B cell (primary cell): ENCODE measurements around the gene GSDME. TPM values are rescaled to one million over a fixed set of nuclear protein-coding genes. Genes with fewer than 3 reads are reported as not detected.

ENCODE experiments used
- ATAC-seq: fragments of 200-7000 bp; cut with Tn5 transposase; one replicate; pipeline ENCODE4 v1.10.0; 2021; ENCODE audit warnings: low read depth, mild to moderate bottlenecking, moderate number of reproducible peaks, moderate library complexity
- CTCF ChIA-PET: fragments of 350-600 bp; sonication (Branson Sonifier 250); formaldehyde crosslinking; loops from one replicate; lab custom pipeline; 2021; ENCODE audit warnings: antibody characterized with exemption, inconsistent platforms; lab: Charles Lee
- POLR2A ChIA-PET: fragments of 350-600 bp; sonication (Branson Sonifier 250); formaldehyde crosslinking; loops from one replicate; lab custom pipeline; 2021; ENCODE audit warnings: antibody characterized with exemption; lab: Charles Lee
- DNase-seq: peaks from one replicate; pipeline ENCODE4 v3.0.0; 2013
- H2AFZ ChIP-seq: 2 replicates; pipeline ENCODE4 v1.6.1; 2012; ENCODE audit warnings: mild to moderate bottlenecking, low read depth, low read length; ENCODE audit not compliant: insufficient read depth, poor library complexity, severe bottlenecking
- H3K27ac ChIP-seq, 2 donors: 1 replicate in 1 of 2; 2 replicates in 1 of 2; pipeline ENCODE4 v1.5.1; 2012 to 2013; ENCODE audit warnings: low read length in 2 of 2, mild to moderate bottlenecking in 2 of 2, moderate library complexity in 1 of 2
- H3K27me3 ChIP-seq, 4 experiments: fragments of 200-600 bp in 1 of 4; sonication (generic) in 1 of 4; replicated peaks in 1 of 4; 1 replicate in 2 of 4; 2 replicates in 2 of 4; pipeline versions ENCODE4 v1.6.1 to v1.7.0; 2013 to 2016; ENCODE audit warnings: low read length in 3 of 4, mild to moderate bottlenecking in 2 of 4, mixed read lengths in 1 of 4, moderate library complexity in 1 of 4; ENCODE audit not compliant: insufficient read depth in 4 of 4, control insufficient read depth in 3 of 4; ENCODE audit errors: control extremely low read depth in 1 of 4
- H3K36me3 ChIP-seq, 2 experiments: replicated peaks in 1 of 2; 1 replicate in 1 of 2; 2 replicates in 1 of 2; pipeline versions ENCODE4 v1.6.1 to v1.7.1; 2013; ENCODE audit warnings: low read length in 1 of 2; ENCODE audit not compliant: insufficient read depth in 2 of 2, control insufficient read depth in 1 of 2; ENCODE audit errors: control extremely low read depth in 1 of 2, extremely low read depth in 1 of 2
- H3K4me1 ChIP-seq, 2 donors: fragments of 200-600 bp in 1 of 2; sonication (generic) in 1 of 2; 1 replicate in 1 of 2; 2 replicates in 1 of 2; pipeline versions ENCODE4 v1.5.1 to v1.6.1; 2013 to 2017; ENCODE audit warnings: low read length in 2 of 2; ENCODE audit not compliant: control insufficient read depth in 2 of 2, insufficient read depth in 2 of 2
- H3K4me2 ChIP-seq: replicated peaks from 2 replicates; pipeline ENCODE3; 2012; ENCODE audit warnings: mild to moderate bottlenecking, low read depth, low read length; ENCODE audit not compliant: poor library complexity, severe bottlenecking
- H3K4me3 ChIP-seq, 5 experiments: fragments of 200-600 bp in 1 of 5; sonication (generic) in 1 of 5; 1 replicate in 3 of 5; 2 replicates in 2 of 5; pipeline versions ENCODE4 v1.5.1 to v1.7.0; 2011 to 2016; ENCODE audit warnings: low read length in 4 of 5, mild to moderate bottlenecking in 4 of 5, low read depth in 2 of 5, control low read depth in 1 of 5, moderate library complexity in 1 of 5; ENCODE audit not compliant: insufficient read depth in 1 of 5; ENCODE audit errors: control extremely low read depth in 1 of 5, extremely low read depth in 1 of 5
- H3K79me2 ChIP-seq: fragments of 200-600 bp; sonication (generic); one replicate; pipeline ENCODE4 v1.6.0; 2016; ENCODE audit warnings: low read length; ENCODE audit not compliant: control insufficient read depth, insufficient read depth
- H3K9ac ChIP-seq: fragments of 200-600 bp; sonication (generic); 2 replicates; pipeline ENCODE4 v1.6.1; 2017; ENCODE audit warnings: mild to moderate bottlenecking, low read length, moderate library complexity
- H3K9me3 ChIP-seq, 3 donors: one replicate each; pipeline versions ENCODE4 v1.6.1 to v1.7.1; 2013; ENCODE audit warnings: low read length in 2 of 3; ENCODE audit not compliant: control insufficient read depth in 2 of 3, insufficient read depth in 1 of 3; ENCODE audit errors: control extremely low read depth in 1 of 3
- H4K20me1 ChIP-seq: 2 replicates; pipeline ENCODE4 v1.6.0; 2012; ENCODE audit warnings: mild to moderate bottlenecking, low read length; ENCODE audit not compliant: insufficient read depth, control insufficient read depth, poor library complexity, severe bottlenecking
- H3K27ac Mint-ChIP-seq: one replicate; pipeline ENCODE4 v1.8.0; 2021; ENCODE audit warnings: mixed read lengths
- H3K27me3 Mint-ChIP-seq: one replicate; pipeline ENCODE4 v1.8.0; 2021; ENCODE audit warnings: mixed read lengths
- H3K4me1 Mint-ChIP-seq: one replicate; pipeline ENCODE4 v1.8.0; 2021; ENCODE audit warnings: mixed read lengths
- H3K4me3 Mint-ChIP-seq: one replicate; pipeline ENCODE4 v1.8.0; 2021; ENCODE audit warnings: mixed read lengths
- H3K9me3 Mint-ChIP-seq: one replicate; pipeline ENCODE4 v1.8.0; 2022; ENCODE audit warnings: mixed read lengths; ENCODE audit not compliant: insufficient read depth
- EZH2 ChIP-seq: IDR thresholded peaks from 2 replicates; pipeline ENCODE4 v1.6.1; 2012; ENCODE audit warnings: borderline replicate concordance, low read depth, mild to moderate bottlenecking, moderate library complexity, low read length; ENCODE audit not compliant: insufficient read depth, poor library complexity, severe bottlenecking
- WGBS: methylation state at CpG from one replicate; pipeline ENCODE4 v1.1.5; 2013; ENCODE audit warnings: missing lambda C conversion rate; ENCODE audit not compliant: insufficient coverage; 5-methylcytosine and 5-hydroxymethylcytosine counted together
- intact Hi-C: fragments of 100-400 bp; cut with micrococcal nuclease; formaldehyde crosslinking; loops from one replicate; pipeline ENCODE4 v1.10.0; 2022
- polyA plus RNA-seq: library from polyadenylated mRNA; depleted of rRNA; stranded (reverse); fragments of >200 nt; gene quantifications from 2 replicates; pipeline ENCODE4 v1.2.3, GENCODE V29; 2012
- total RNA-seq, 2 donors: library from RNA; stranded (reverse); fragments of 120-200 nt in 1 of 2; gene quantifications; 1 replicate in 1 of 2; 2 replicates in 1 of 2; pipeline versions ENCODE4 v1.2.3 to v1.2.4, GENCODE V29; 2013 to 2022
- TF ChIP-seq, protein P1 (sequence below): fragments of 200-600 bp; IDR thresholded peaks from one replicate; pipeline ENCODE4 v1.8.0; 2022; ENCODE audit warnings: antibody characterized with exemption, mild to moderate bottlenecking

The GSDME gene
- total and polyA plus RNA-seq, 2 donors (not counting 1 experiment from before 2014, with no cell fraction given): 7.0 to 11.9 TPM

DNA sequence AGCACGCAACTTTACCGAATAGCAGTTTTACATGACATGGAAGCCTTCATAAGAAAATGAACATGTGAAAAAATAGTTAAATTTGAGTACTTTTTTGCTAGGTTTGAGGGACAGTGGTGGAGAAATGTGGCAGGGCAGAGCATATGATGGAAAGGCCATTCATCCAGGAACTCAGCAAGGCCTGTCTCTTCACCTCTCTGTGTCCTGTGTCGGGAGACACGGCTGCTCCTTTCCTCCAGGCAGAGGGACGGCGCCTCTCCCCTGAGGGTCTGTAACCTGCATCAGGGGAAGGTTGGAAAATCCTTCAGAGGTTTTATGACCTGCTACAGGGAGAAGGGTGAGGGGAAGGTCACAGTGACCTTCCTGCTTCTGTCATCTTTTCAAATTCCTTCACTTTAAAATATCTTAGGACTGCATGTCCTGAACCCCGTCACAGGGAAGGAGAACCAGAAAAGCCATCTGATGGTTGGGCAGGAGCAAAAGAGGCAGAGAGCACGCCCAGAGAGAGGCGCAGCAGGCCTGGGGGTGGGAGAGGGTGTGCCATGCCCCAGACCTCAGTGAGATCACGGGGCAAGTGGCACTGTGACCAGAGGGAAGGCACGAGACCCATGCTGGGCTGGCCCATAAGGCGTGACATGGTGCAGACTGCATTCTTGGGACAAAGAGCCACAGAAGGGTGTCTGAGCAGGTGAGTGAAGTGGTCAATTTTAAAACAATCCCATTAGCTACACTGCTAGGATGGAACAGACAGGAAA is 44.0 kb downstream of the GSDME start:
- 97% methylated on average over 8 of the region's 12 CpGs for WGBS
- no peak overlapping the region for H3K27ac Mint-ChIP-seq

More for the DNA sequence above, 44.0 kb downstream of the GSDME start:
- no peak overlapping the region for H3K9ac ChIP-seq
- CTCF ChIA-PET: no interaction called here
- Mint-ChIP-seq H3K27me3 (no peaks in the 10 kb centered on the region), H3K4me1 (peaks cover 35% of the 10 kb centered on the region), H3K9me3 (no peaks in the 10 kb centered on the region), H3K4me3 (no peak overlapping the region)
- H4K20me1 ChIP-seq: no peaks in the 10 kb centered on the region
- POLR2A ChIA-PET: no interaction called here
- no peaks in the 10 kb centered on the region for H3K27me3 ChIP-seq
- no peaks in the 10 kb centered on the region for H3K9me3 ChIP-seq
- H3K79me2 ChIP-seq: no peaks in the 10 kb centered on the region
- no peaks in the 10 kb centered on the region for H3K36me3 ChIP-seq
- H3K4me2 ChIP-seq: no peak overlapping the region
- intact Hi-C loops: loop anchor here (10.0 kb wide), 1 partner anchor 412 kb away; the partner anchor contains the start of gene CYCS
- TF ChIP-seq EZH2: no peak
- TF ChIP-seq, protein P1, sequence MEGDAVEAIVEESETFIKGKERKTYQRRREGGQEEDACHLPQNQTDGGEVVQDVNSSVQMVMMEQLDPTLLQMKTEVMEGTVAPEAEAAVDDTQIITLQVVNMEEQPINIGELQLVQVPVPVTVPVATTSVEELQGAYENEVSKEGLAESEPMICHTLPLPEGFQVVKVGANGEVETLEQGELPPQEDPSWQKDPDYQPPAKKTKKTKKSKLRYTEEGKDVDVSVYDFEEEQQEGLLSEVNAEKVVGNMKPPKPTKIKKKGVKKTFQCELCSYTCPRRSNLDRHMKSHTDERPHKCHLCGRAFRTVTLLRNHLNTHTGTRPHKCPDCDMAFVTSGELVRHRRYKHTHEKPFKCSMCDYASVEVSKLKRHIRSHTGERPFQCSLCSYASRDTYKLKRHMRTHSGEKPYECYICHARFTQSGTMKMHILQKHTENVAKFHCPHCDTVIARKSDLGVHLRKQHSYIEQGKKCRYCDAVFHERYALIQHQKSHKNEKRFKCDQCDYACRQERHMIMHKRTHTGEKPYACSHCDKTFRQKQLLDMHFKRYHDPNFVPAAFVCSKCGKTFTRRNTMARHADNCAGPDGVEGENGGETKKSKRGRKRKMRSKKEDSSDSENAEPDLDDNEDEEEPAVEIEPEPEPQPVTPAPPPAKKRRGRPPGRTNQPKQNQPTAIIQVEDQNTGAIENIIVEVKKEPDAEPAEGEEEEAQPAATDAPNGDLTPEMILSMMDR: no peak
- H3K27ac ChIP-seq: no peak overlapping the region
- H3K4me1 ChIP-seq: peaks cover 30 to 34% of the 10 kb centered on the region in 2 donors
- no peak overlapping the region for H3K4me3 ChIP-seq
- ATAC-seq (no peak), DNase-seq (no peak)
- no peak overlapping the region for H2AFZ ChIP-seq
